ENCODE measurements around the gene MAP3K1. TPM values are rescaled to one million over a fixed set of nuclear protein-coding genes. Genes with fewer than 3 reads are reported as not detected.

Gene MAP3K1
- polyA plus RNA-seq, 1 donor = 25.6 TPM

GRCh38 chr5:56840597-56840996, 25.2 kb downstream of the MAP3K1 start:
- Histone ChIP-seq H3K36me3 (ENCODE audit: control insufficient read depth, insufficient read depth, low read length) (no peaks in the 10 kb centered on the region), H3K27ac (ENCODE audit: low read length) (no peak overlapping the region), H3K27me3 (ENCODE audit: control insufficient read depth, insufficient read depth, low read length) (no peaks in the 10 kb centered on the region), H3K4me3 (ENCODE audit: low read length) (no peak overlapping the region), H3K9me3 (ENCODE audit: control insufficient read depth, low read depth, low read length) (no peaks in the 10 kb centered on the region), H3K4me1 (ENCODE audit: control insufficient read depth, insufficient read depth, low read length) (peaks cover 3% of the 10 kb centered on the region)
- no CpG with 5 or more reads among the region's 7 CpGs for WGBS (ENCODE audit: insufficient coverage, low lambda C conversion rate)
- DNase-seq = no peak

GRCh38 chr5:56845277-56845676, 29.9 kb downstream of the MAP3K1 start:
- 17% methylated on average over 1 of the region's 2 CpGs for WGBS (ENCODE audit: insufficient coverage, low lambda C conversion rate)
- Histone ChIP-seq H3K27ac (ENCODE audit: low read length) (no peak overlapping the region), H3K4me3 (ENCODE audit: low read length) (no peak overlapping the region), H3K27me3 (ENCODE audit: control insufficient read depth, insufficient read depth, low read length) (no peaks in the 10 kb centered on the region), H3K4me1 (ENCODE audit: control insufficient read depth, insufficient read depth, low read length) (peaks cover 20% of the 10 kb centered on the region), H3K36me3 (ENCODE audit: control insufficient read depth, insufficient read depth, low read length) (no peaks in the 10 kb centered on the region), H3K9me3 (ENCODE audit: control insufficient read depth, low read depth, low read length) (no peaks in the 10 kb centered on the region)
- no peak for DNase-seq

GRCh38 chr5:56845904-56846480, 30.6 kb downstream of the MAP3K1 start:
- Histone ChIP-seq H3K36me3 (ENCODE audit: control insufficient read depth, insufficient read depth, low read length) (no peaks in the 10 kb centered on the region), H3K27ac (ENCODE audit: low read length) (no peak overlapping the region), H3K4me3 (ENCODE audit: low read length) (no peak overlapping the region), H3K4me1 (ENCODE audit: control insufficient read depth, insufficient read depth, low read length) (peaks cover 26% of the 10 kb centered on the region), H3K9me3 (ENCODE audit: control insufficient read depth, low read depth, low read length) (no peaks in the 10 kb centered on the region), H3K27me3 (ENCODE audit: control insufficient read depth, insufficient read depth, low read length) (no peaks in the 10 kb centered on the region)
- DNase-seq = no peak
- WGBS (ENCODE audit: insufficient coverage, low lambda C conversion rate) = 89% methylated on average over 2 of the region's 3 CpGs

- Histone ChIP-seq H3K27ac (ENCODE audit: low read length) (no peak overlapping the region), H3K4me3 (ENCODE audit: low read length) (no peak overlapping the region), H3K9me3 (ENCODE audit: control insufficient read depth, low read depth, low read length) (no peaks in the 10 kb centered on the region), H3K4me1 (ENCODE audit: control insufficient read depth, insufficient read depth, low read length) (peaks cover 41% of the 10 kb centered on the region), H3K27me3 (ENCODE audit: control insufficient read depth, insufficient read depth, low read length) (no peaks in the 10 kb centered on the region), H3K36me3 (ENCODE audit: control insufficient read depth, insufficient read depth, low read length) (no peaks in the 10 kb centered on the region)
- WGBS (ENCODE audit: insufficient coverage, low lambda C conversion rate) = no CpG with 5 or more reads among the region's 1 CpG
- no peak for DNase-seq
Measured at GRCh38 chr5:56848206-56848605, 32.9 kb downstream of the MAP3K1 start.

GRCh38 chr5:56849671-56850070, 34.3 kb downstream of the MAP3K1 start:
- WGBS (ENCODE audit: insufficient coverage, low lambda C conversion rate) = no CpG with 5 or more reads among the region's 2 CpGs
- Histone ChIP-seq H3K27ac (ENCODE audit: low read length) (peak overlapping the region; percentile 67), H3K4me3 (ENCODE audit: low read length) (no peak overlapping the region), H3K27me3 (ENCODE audit: control insufficient read depth, insufficient read depth, low read length) (no peaks in the 10 kb centered on the region), H3K36me3 (ENCODE audit: control insufficient read depth, insufficient read depth, low read length) (no peaks in the 10 kb centered on the region), H3K9me3 (ENCODE audit: control insufficient read depth, low read depth, low read length) (no peaks in the 10 kb centered on the region), H3K4me1 (ENCODE audit: control insufficient read depth, insufficient read depth, low read length) (peaks cover 41% of the 10 kb centered on the region)
- DNase-seq = peak in 1 of 2 donors; percentile 34

- DNase-seq = no peak
- Histone ChIP-seq H3K9me3 (ENCODE audit: control insufficient read depth, low read depth, low read length) (no peaks in the 10 kb centered on the region), H3K4me1 (ENCODE audit: control insufficient read depth, insufficient read depth, low read length) (peaks cover 41% of the 10 kb centered on the region), H3K27ac (ENCODE audit: low read length) (peak overlapping the region; percentile 67), H3K36me3 (ENCODE audit: control insufficient read depth, insufficient read depth, low read length) (no peaks in the 10 kb centered on the region), H3K4me3 (ENCODE audit: low read length) (no peak overlapping the region), H3K27me3 (ENCODE audit: control insufficient read depth, insufficient read depth, low read length) (no peaks in the 10 kb centered on the region)
- WGBS (ENCODE audit: insufficient coverage, low lambda C conversion rate) = 33% methylated on average over 1 of the region's 2 CpGs
Measured at GRCh38 chr5:56850423-56850822, 35.1 kb downstream of the MAP3K1 start.

- no peaks in the 10 kb centered on the region for H3K36me3 ChIP-seq (ENCODE audit: control insufficient read depth, insufficient read depth, low read length)
- 0% methylated on average over 1 of the region's 6 CpGs for WGBS (ENCODE audit: insufficient coverage, low lambda C conversion rate)
- H3K27me3 ChIP-seq (ENCODE audit: control insufficient read depth, insufficient read depth, low read length) = no peaks in the 10 kb centered on the region
- DNase-seq = peak; percentile 47 to 92
- H3K27ac ChIP-seq (ENCODE audit: low read length) = peak overlapping the region; percentile 67
- H3K4me1 ChIP-seq (ENCODE audit: control insufficient read depth, insufficient read depth, low read length) = peaks cover 41% of the 10 kb centered on the region
- H3K4me3 ChIP-seq (ENCODE audit: low read length) = peak overlapping the region; percentile 1
- H3K9me3 ChIP-seq (ENCODE audit: control insufficient read depth, low read depth, low read length) = no peaks in the 10 kb centered on the region
Measured at GRCh38 chr5:56851258-56851941, 36.1 kb downstream of the MAP3K1 start.

GRCh38 chr5:56852228-56853000, 37.1 kb downstream of the MAP3K1 start:
- Histone ChIP-seq H3K27me3 (ENCODE audit: control insufficient read depth, insufficient read depth, low read length) (no peaks in the 10 kb centered on the region), H3K4me3 (ENCODE audit: low read length) (no peak overlapping the region), H3K9me3 (ENCODE audit: control insufficient read depth, low read depth, low read length) (no peaks in the 10 kb centered on the region), H3K36me3 (ENCODE audit: control insufficient read depth, insufficient read depth, low read length) (no peaks in the 10 kb centered on the region), H3K27ac (ENCODE audit: low read length) (peak overlapping the region; percentile 67), H3K4me1 (ENCODE audit: control insufficient read depth, insufficient read depth, low read length) (peaks cover 41% of the 10 kb centered on the region)
- 60% methylated on average over 1 of the region's 3 CpGs for WGBS (ENCODE audit: insufficient coverage, low lambda C conversion rate)
- peak in 1 of 2 donors; percentile 34 for DNase-seq

- H3K4me1 ChIP-seq (ENCODE audit: control insufficient read depth, insufficient read depth, low read length) = peaks cover 46% of the 10 kb centered on the region
- H3K36me3 ChIP-seq (ENCODE audit: control insufficient read depth, insufficient read depth, low read length) = no peaks in the 10 kb centered on the region
- H3K9me3 ChIP-seq (ENCODE audit: control insufficient read depth, low read depth, low read length) = no peaks in the 10 kb centered on the region
- no peak overlapping the region for H3K4me3 ChIP-seq (ENCODE audit: low read length)
- no peaks in the 10 kb centered on the region for H3K27me3 ChIP-seq (ENCODE audit: control insufficient read depth, insufficient read depth, low read length)
- no CpG with 5 or more reads among the region's 4 CpGs for WGBS (ENCODE audit: insufficient coverage, low lambda C conversion rate)
- DNase-seq = no peak
- no peak overlapping the region for H3K27ac ChIP-seq (ENCODE audit: low read length)
Measured at GRCh38 chr5:56853698-56854097, 38.3 kb downstream of the MAP3K1 start.

- no peak overlapping the region for H3K4me3 ChIP-seq (ENCODE audit: low read length)
- WGBS (ENCODE audit: insufficient coverage, low lambda C conversion rate) = no CpG with 5 or more reads among the region's 1 CpG
- H3K36me3 ChIP-seq (ENCODE audit: control insufficient read depth, insufficient read depth, low read length) = peaks cover 4% of the 10 kb centered on the region
- peaks cover 36% of the 10 kb centered on the region for H3K4me1 ChIP-seq (ENCODE audit: control insufficient read depth, insufficient read depth, low read length)
- no peak for DNase-seq
- H3K9me3 ChIP-seq (ENCODE audit: control insufficient read depth, low read depth, low read length) = no peaks in the 10 kb centered on the region
- H3K27me3 ChIP-seq (ENCODE audit: control insufficient read depth, insufficient read depth, low read length) = no peaks in the 10 kb centered on the region
- H3K27ac ChIP-seq (ENCODE audit: low read length) = no peak overlapping the region
Measured at GRCh38 chr5:56854920-56855319, 39.6 kb downstream of the MAP3K1 start.

Data from large intestine (tissue), 3 donors.